H1 (cell line): ENCODE data around the gene SLC24A4. TPM values are rescaled to one million over a fixed set of nuclear protein-coding genes. Genes with fewer than 3 reads are reported as not detected.

Source experiments
- CTCF ChIA-PET: fragments of 300-600 bp; sonication (Branson Sonifier 250); formaldehyde crosslinking; loops from one replicate; lab custom pipeline; 2021; ENCODE audit not compliant: partially characterized antibody; lab: Charles Lee
- POLR2A ChIA-PET: fragments of 300-600 bp; sonication (Branson Sonifier 250); formaldehyde crosslinking; loops from one replicate; lab custom pipeline; 2021; ENCODE audit warnings: inconsistent platforms; ENCODE audit not compliant: partially characterized antibody; lab: Charles Lee
- DNase-seq, 2 experiments: peaks; one replicate each; pipeline versions ENCODE4 v3.0.0 to v3.0.0-alpha.2; 2010 to 2022; ENCODE audit warnings: low spot score in 2 of 2, low read depth in 1 of 2, mixed read lengths in 1 of 2
- FAIRE-seq: peaks from 2 replicates; lab custom pipeline; 2011; peaks lifted over from hg19 to GRCh38; lab: Jason Lieb, UNC
- H2AFZ ChIP-seq: 2 replicates; pipeline ENCODE4 v1.8.1; 2012; ENCODE audit warnings: low read length, inconsistent platforms
- H2AK5ac ChIP-seq: 2 replicates; pipeline ENCODE4 v1.6.1; 2013; ENCODE audit warnings: low read depth, low read length
- H2BK120ac ChIP-seq: replicated peaks from 2 replicates; pipeline ENCODE3; 2013; ENCODE audit warnings: low read depth, low read length, inconsistent platforms
- H2BK12ac ChIP-seq: 2 replicates; pipeline ENCODE4 v1.6.1; 2013; ENCODE audit warnings: low read depth, low read length
- H2BK15ac ChIP-seq: 2 replicates; pipeline ENCODE4 v1.6.1; 2013; ENCODE audit warnings: low read length
- H2BK20ac ChIP-seq: 2 replicates; pipeline ENCODE4 v1.6.1; 2013; ENCODE audit warnings: low read length
- H2BK5ac ChIP-seq: 2 replicates; pipeline ENCODE4 v1.6.1; 2013; ENCODE audit warnings: low read depth, low read length
- H3K14ac ChIP-seq: 2 replicates; pipeline ENCODE4 v1.6.1; 2013; ENCODE audit warnings: inconsistent platforms; ENCODE audit not compliant: insufficient read length
- H3K18ac ChIP-seq: 2 replicates; pipeline ENCODE4 v1.6.1; 2013; ENCODE audit warnings: low read length; ENCODE audit errors: extremely low read depth
- H3K23ac ChIP-seq: 2 replicates; pipeline ENCODE4 v1.6.1; 2013; ENCODE audit warnings: inconsistent platforms; ENCODE audit not compliant: insufficient read length
- H3K23me2 ChIP-seq: 2 replicates; pipeline ENCODE4 v1.6.1; 2013; ENCODE audit warnings: low read depth, low read length
- H3K27ac ChIP-seq: 2 replicates; pipeline ENCODE4 v1.6.1; 2011; ENCODE audit warnings: low read depth, low read length, inconsistent platforms
- H3K27me3 ChIP-seq, 4 experiments: replicated peaks in 1 of 4; 1 replicate in 1 of 4; 2 replicates in 3 of 4; pipeline versions ENCODE4 v1.6.1 to v1.8.1; 2011 to 2013; ENCODE audit warnings: low read length in 3 of 4, mild to moderate bottlenecking in 3 of 4, inconsistent platforms in 2 of 4, mixed read lengths in 2 of 4, moderate library complexity in 1 of 4; ENCODE audit not compliant: control insufficient read depth in 3 of 4, insufficient read depth in 3 of 4; ENCODE audit errors: extremely low read depth in 1 of 4
- H3K36me3 ChIP-seq, 4 experiments: 2 replicates each; pipeline versions ENCODE4 v1.6.1 to v1.8.1; 2011 to 2013; ENCODE audit warnings: mild to moderate bottlenecking in 4 of 4, low read length in 3 of 4, moderate library complexity in 2 of 4, control low read depth in 1 of 4, inconsistent platforms in 1 of 4; ENCODE audit not compliant: insufficient read depth in 4 of 4, control insufficient read depth in 2 of 4
- H3K4ac ChIP-seq: replicated peaks from 2 replicates; pipeline ENCODE3; 2013; ENCODE audit warnings: low read length, low read depth, mixed read lengths, inconsistent platforms; ENCODE audit not compliant: insufficient read length
- H3K4me1 ChIP-seq, 4 experiments: replicated peaks in 1 of 4; 1 replicate in 1 of 4; 2 replicates in 3 of 4; pipeline versions ENCODE4 v1.6.1 to v1.8.1; 2011 to 2013; ENCODE audit warnings: low read length in 3 of 4, inconsistent platforms in 2 of 4, mixed read lengths in 1 of 4; ENCODE audit not compliant: insufficient read depth in 4 of 4, control insufficient read depth in 3 of 4
- H3K4me2 ChIP-seq, 2 experiments: 2 replicates each; pipeline versions ENCODE4 v1.6.1 to v1.8.1; 2011 to 2013; ENCODE audit warnings: low read depth in 2 of 2, low read length in 2 of 2, control low read depth in 1 of 2, inconsistent platforms in 1 of 2, mild to moderate bottlenecking in 1 of 2; ENCODE audit not compliant: insufficient read depth in 1 of 2
- H3K4me3 ChIP-seq, 4 experiments: fragments of 200-600, 300-600 bp in 1 of 4; sonication (generic), shearing (Covaris generic), sonication (Bioruptor Twin) in 1 of 4; 2 replicates each; pipeline versions ENCODE4 v1.5.1 to v1.8.1; 2011 to 2016; ENCODE audit warnings: low read length in 4 of 4, low read depth in 3 of 4, control low read depth in 2 of 4, inconsistent platforms in 2 of 4, mild to moderate bottlenecking in 2 of 4, mixed read lengths in 1 of 4, moderate library complexity in 1 of 4; ENCODE audit not compliant: insufficient read depth in 2 of 4; ENCODE audit errors: extremely low read depth in 1 of 4
- H3K56ac ChIP-seq: replicated peaks from 2 replicates; pipeline ENCODE3; 2013; ENCODE audit warnings: low read depth, mild to moderate bottlenecking, mixed read lengths, low read length, inconsistent platforms; ENCODE audit not compliant: insufficient read length
- H3K79me1 ChIP-seq: 2 replicates; pipeline ENCODE4 v1.6.1; 2013; ENCODE audit warnings: low read depth, low read length, control low read depth
- H3K79me2 ChIP-seq, 2 experiments: 2 replicates each; pipeline versions ENCODE4 v1.6.1 to v1.8.1; 2012 to 2013; ENCODE audit warnings: low read length in 2 of 2, mild to moderate bottlenecking in 2 of 2, inconsistent platforms in 1 of 2; ENCODE audit not compliant: insufficient read depth in 2 of 2, control insufficient read depth in 1 of 2
- H3K9ac ChIP-seq, 4 experiments: replicated peaks in 1 of 4; 1 replicate in 1 of 4; 2 replicates in 3 of 4; pipeline versions ENCODE4 v1.6.1 to v1.8.1; 2011 to 2013; ENCODE audit warnings: low read depth in 3 of 4, low read length in 3 of 4, control low read depth in 2 of 4, mild to moderate bottlenecking in 2 of 4, moderate library complexity in 2 of 4, inconsistent platforms in 1 of 4; ENCODE audit errors: extremely low read depth in 1 of 4
- H3K9me3 ChIP-seq, 2 experiments: 2 replicates each; pipeline versions ENCODE4 v1.6.1 to v1.8.1; 2012 to 2013; ENCODE audit warnings: mild to moderate bottlenecking in 2 of 2, moderate library complexity in 2 of 2, control low read depth in 1 of 2, inconsistent platforms in 1 of 2, low read depth in 1 of 2, low read length in 1 of 2, mixed read lengths in 1 of 2; ENCODE audit not compliant: insufficient read depth in 2 of 2
- H4K20me1 ChIP-seq, 2 experiments: replicated peaks in 1 of 2; 2 replicates each; pipeline versions ENCODE3 to v1.8.1; 2011 to 2013; ENCODE audit warnings: inconsistent platforms in 2 of 2, low read length in 2 of 2, mild to moderate bottlenecking in 1 of 2; ENCODE audit not compliant: insufficient read depth in 2 of 2, control insufficient read depth in 1 of 2
- H4K5ac ChIP-seq: 2 replicates; pipeline ENCODE4 v1.6.1; 2013; ENCODE audit warnings: low read length, low read depth, mixed read lengths, inconsistent platforms; ENCODE audit not compliant: insufficient read length
- H4K8ac ChIP-seq: 2 replicates; pipeline ENCODE4 v1.8.0; 2013; ENCODE audit warnings: mild to moderate bottlenecking, moderate library complexity, low read length, inconsistent platforms; ENCODE audit not compliant: insufficient read depth; ENCODE audit errors: extremely low read depth
- H4K91ac ChIP-seq: replicated peaks from 2 replicates; pipeline ENCODE3; 2013; ENCODE audit warnings: low read length, mixed read lengths, inconsistent platforms; ENCODE audit not compliant: insufficient read length
- CBX8 ChIP-seq: fragments of 300-800, 300-1000 bp; sonication (generic); IDR thresholded peaks from 2 replicates; pipeline ENCODE4 v1.7.1; 2016; ENCODE audit warnings: low read depth, low read length, borderline replicate concordance
- CEBPB ChIP-seq: IDR thresholded peaks from 2 replicates; pipeline ENCODE4 v1.6.1; 2012; ENCODE audit warnings: low read depth, low read length
- EGR1 ChIP-seq: IDR thresholded peaks from 2 replicates; pipeline ENCODE4 v1.6.1; 2011; ENCODE audit warnings: low read depth, low read length, borderline replicate concordance
- FOSL1 ChIP-seq: IDR thresholded peaks from 2 replicates; pipeline ENCODE4 v1.6.1; 2011; ENCODE audit warnings: mild to moderate bottlenecking, low read depth, low read length, moderate library complexity; ENCODE audit not compliant: insufficient read depth
- KDM1A ChIP-seq: fragments of 200-600, 300-600 bp; sonication (generic); IDR thresholded peaks from 2 replicates; pipeline ENCODE4 v1.7.1; 2016; ENCODE audit warnings: mild to moderate bottlenecking, low read length, borderline replicate concordance
- RFX5 ChIP-seq: IDR thresholded peaks from 2 replicates; pipeline ENCODE4 v1.6.1; 2011; ENCODE audit warnings: low read depth, low read length, improper control_type of control experiment, borderline replicate concordance
- USF2 ChIP-seq: IDR thresholded peaks from 2 replicates; pipeline ENCODE4 v1.6.1; 2011; ENCODE audit warnings: low read length, improper control_type of control experiment
- ZNF274 ChIP-seq: IDR thresholded peaks from 2 replicates; pipeline ENCODE4 v1.7.0; 2012; ENCODE audit warnings: low read length, borderline replicate concordance; ENCODE audit errors: extremely low read depth
- WGBS, 2 experiments: shearing (Covaris generic) in 1 of 2; methylation state at CpG; one replicate each; pipeline versions ENCODE4 v1.1.6 to v1.1.7; 2013 to 2015; ENCODE audit warnings: low lambda C conversion rate in 2 of 2, mixed read lengths in 2 of 2, inconsistent platforms in 1 of 2, low coverage in 1 of 2, missing lambda C conversion rate in 1 of 2; ENCODE audit not compliant: insufficient replicate concordance in 2 of 2, insufficient coverage in 1 of 2, insufficient read length in 1 of 2; ENCODE audit errors: extremely low coverage in 1 of 2, missing lambda C conversion rate in 1 of 2; 5-methylcytosine and 5-hydroxymethylcytosine counted together
- polyA plus RNA-seq, 7 experiments: library from polyadenylated mRNA; depleted of rRNA in 3 of 7; stranded (reverse) in 5 of 7; unstranded in 2 of 7; fragments of >200 nt in 5 of 7; fragments of 200-250 nt in 2 of 7; gene quantifications; 1 replicate in 5 of 7; 2 replicates in 1 of 7; 4 replicates in 1 of 7; pipeline versions ENCODE4 v1.2.1 to v1.2.3, GENCODE V29; 2011 to 2013; ENCODE audit warnings: missing spikeins in 2 of 7, mixed read lengths in 2 of 7
- total RNA-seq: library from RNA; stranded (reverse); fragmentation: NEBNext Ultra II Directional; extraction: Animal tissue kit (Norgen Biotek cat#: 25700); gene quantifications from 2 replicates; pipeline ENCODE4 v1.2.1, GENCODE V29; 2021
- TF ChIP-seq, protein P1 (sequence below), 3 experiments: IDR thresholded peaks; 1 replicate in 2 of 3; 2 replicates in 1 of 3; pipeline versions ENCODE4 v1.5.1 to v1.6.1; 2011; ENCODE audit warnings: low read length in 3 of 3, mild to moderate bottlenecking in 3 of 3, inconsistent platforms in 2 of 3, low read depth in 1 of 3, moderate library complexity in 1 of 3; ENCODE audit not compliant: insufficient read depth in 1 of 3; ENCODE audit errors: control extremely low read depth in 1 of 3

SLC24A4 gene
- total and polyA plus RNA-seq, 2 of the 8 experiments (the other 6 are each of a cell fraction or from before 2014, with no cell fraction given): 0.27 to 0.89 TPM

DNA sequence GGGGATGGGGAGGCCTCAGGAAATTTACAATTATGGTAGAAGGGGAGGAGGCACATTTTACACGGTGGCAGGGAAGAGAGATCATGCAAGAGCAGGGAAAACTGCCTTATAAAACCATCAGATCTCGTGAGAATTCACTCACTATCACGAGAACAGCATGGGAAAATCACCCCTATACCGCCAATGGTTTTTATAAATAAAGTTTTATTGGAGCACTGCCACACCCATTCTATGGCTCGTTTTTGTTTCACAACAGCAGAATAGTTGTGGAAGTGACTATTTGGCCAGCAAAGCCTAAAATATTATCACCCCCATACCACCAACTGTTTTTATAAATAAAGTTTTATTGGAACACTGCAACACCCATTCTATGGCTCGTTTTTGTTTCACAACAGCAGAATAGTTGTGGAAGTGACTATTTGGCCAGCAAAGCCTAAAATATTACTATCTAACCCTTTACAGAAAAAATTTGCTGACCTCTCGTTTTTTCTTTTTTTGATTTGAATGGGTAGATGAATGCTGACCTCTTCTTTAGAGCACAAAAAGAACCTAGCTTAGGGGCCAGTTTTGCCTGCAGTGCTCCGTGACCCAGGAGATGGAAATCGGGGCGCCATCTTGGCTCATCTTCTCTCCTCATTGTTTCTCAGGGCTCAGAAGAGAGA is 113.3 kb downstream of the SLC24A4 start:
- no peak overlapping the region for H2BK5ac ChIP-seq
- no peaks in the 10 kb centered on the region for H3K9me3 ChIP-seq
- no peak for FAIRE-seq
- no peak overlapping the region for H3K4me2 ChIP-seq
- no peak overlapping the region for H3K14ac ChIP-seq
- H2BK20ac ChIP-seq: no peak overlapping the region
- no peak overlapping the region for H3K23ac ChIP-seq
- H4K5ac ChIP-seq: no peak overlapping the region
- H3K18ac ChIP-seq: no peak overlapping the region
- H3K56ac ChIP-seq: no peak overlapping the region
- H2AFZ ChIP-seq: no peak overlapping the region
- H3K36me3 ChIP-seq: no peaks in the 10 kb centered on the region
- no peaks in the 10 kb centered on the region for H3K79me1 ChIP-seq
- H2AK5ac ChIP-seq: no peak overlapping the region
- ChIA-PET POLR2A (no interaction called here), CTCF (interaction anchor here (0.7 to 1.5 kb wide), 2 partner anchors 11 to 79 kb away, joined by 3 read pairs; no protein-coding TSS in a partner anchor)
- no peak overlapping the region for H2BK15ac ChIP-seq
- DNase-seq: no peak
- no peak overlapping the region for H2BK12ac ChIP-seq
- no peaks in the 10 kb centered on the region for H3K4me1 ChIP-seq
- no peaks in the 10 kb centered on the region for H3K23me2 ChIP-seq
- H3K27ac ChIP-seq: no peak overlapping the region
- H4K91ac ChIP-seq: no peak overlapping the region
- no peak overlapping the region for H4K8ac ChIP-seq
- no peaks in the 10 kb centered on the region for H3K79me2 ChIP-seq
- no peak overlapping the region for H3K9ac ChIP-seq
- H3K4me3 ChIP-seq: no peak overlapping the region
- TF ChIP-seq USF2: no peak
- no peak for TF ChIP-seq CBX8
- no peak for TF ChIP-seq CEBPB
- no peak for TF ChIP-seq FOSL1
- TF ChIP-seq KDM1A: no peak
- TF ChIP-seq ZNF274: no peak
- TF ChIP-seq, protein P1, sequence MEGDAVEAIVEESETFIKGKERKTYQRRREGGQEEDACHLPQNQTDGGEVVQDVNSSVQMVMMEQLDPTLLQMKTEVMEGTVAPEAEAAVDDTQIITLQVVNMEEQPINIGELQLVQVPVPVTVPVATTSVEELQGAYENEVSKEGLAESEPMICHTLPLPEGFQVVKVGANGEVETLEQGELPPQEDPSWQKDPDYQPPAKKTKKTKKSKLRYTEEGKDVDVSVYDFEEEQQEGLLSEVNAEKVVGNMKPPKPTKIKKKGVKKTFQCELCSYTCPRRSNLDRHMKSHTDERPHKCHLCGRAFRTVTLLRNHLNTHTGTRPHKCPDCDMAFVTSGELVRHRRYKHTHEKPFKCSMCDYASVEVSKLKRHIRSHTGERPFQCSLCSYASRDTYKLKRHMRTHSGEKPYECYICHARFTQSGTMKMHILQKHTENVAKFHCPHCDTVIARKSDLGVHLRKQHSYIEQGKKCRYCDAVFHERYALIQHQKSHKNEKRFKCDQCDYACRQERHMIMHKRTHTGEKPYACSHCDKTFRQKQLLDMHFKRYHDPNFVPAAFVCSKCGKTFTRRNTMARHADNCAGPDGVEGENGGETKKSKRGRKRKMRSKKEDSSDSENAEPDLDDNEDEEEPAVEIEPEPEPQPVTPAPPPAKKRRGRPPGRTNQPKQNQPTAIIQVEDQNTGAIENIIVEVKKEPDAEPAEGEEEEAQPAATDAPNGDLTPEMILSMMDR (IDR thresholded peaks at IDR 0.05; ENCODE audit: control extremely low read depth in 1 of 3, insufficient read depth in 1 of 3, low read depth in 1 of 3, low read length in 3 of 3): no peak
- TF ChIP-seq EGR1: no peak
- TF ChIP-seq RFX5: no peak
- H3K27me3 ChIP-seq: no peaks in the 10 kb centered on the region
- H4K20me1 ChIP-seq: no peaks in the 10 kb centered on the region
- no peak overlapping the region for H3K4ac ChIP-seq
- no peak overlapping the region for H2BK120ac ChIP-seq
- WGBS, 2 experiments: 83% methylated on average over 9 of the region's 10 CpGs; no CpG with 5 or more reads in 1 of the 2 experiments
